Activated CD4-positive, alpha-beta memory T cell treated with anti-CD3 and anti-CD28 coated beads for 36 hours (primary cell): ENCODE measurements around the gene FAM13A. TPM values are rescaled to one million over a fixed set of nuclear protein-coding genes. Genes with fewer than 3 reads are reported as not detected.
A peak's percentile ranks its signal among the peaks of the same experiment; 100 is the strongest.

Experiments used
- CTCF ChIA-PET: fragments of 350-600 bp; sonication (Branson Sonifier 250); formaldehyde crosslinking; loops from one replicate; lab custom pipeline; 2021; ENCODE audit warnings: antibody characterized with exemption, inconsistent platforms; lab: Charles Lee
- POLR2A ChIA-PET: fragments of 350-600 bp; sonication (Branson Sonifier 250); formaldehyde crosslinking; loops from one replicate; lab custom pipeline; 2021; ENCODE audit warnings: antibody characterized with exemption; lab: Charles Lee
- DNase-seq: peaks from one replicate; pipeline ENCODE4 v3.0.0-alpha.2; 2020
- H3K27ac Mint-ChIP-seq: one replicate; pipeline ENCODE4 v1.8.0; 2021; ENCODE audit warnings: mixed read lengths
- H3K27me3 Mint-ChIP-seq: one replicate; pipeline ENCODE4 v1.8.0; 2021; ENCODE audit warnings: mixed read lengths
- H3K36me3 Mint-ChIP-seq: one replicate; pipeline ENCODE4 v1.8.0; 2021; ENCODE audit warnings: mixed read lengths
- H3K4me1 Mint-ChIP-seq: one replicate; pipeline ENCODE4 v1.8.0; 2021; ENCODE audit warnings: low read depth, mixed read lengths
- H3K4me3 Mint-ChIP-seq: one replicate; pipeline ENCODE4 v1.8.0; 2021; ENCODE audit warnings: mild to moderate bottlenecking, mixed read lengths
- H3K9me3 Mint-ChIP-seq: one replicate; pipeline ENCODE4 v1.8.0; 2021; ENCODE audit warnings: mixed read lengths
- intact Hi-C: fragments of 100-400 bp; cut with micrococcal nuclease; formaldehyde crosslinking; loops from one replicate; pipeline ENCODE4 v1.15.1; 2023
- total RNA-seq, 2 experiments: library from RNA; stranded (reverse); gene quantifications; one replicate each; pipeline ENCODE4 v1.2.3, GENCODE V29; 2021

FAM13A gene
- 1 to 10 TPM; 2.3 to 2.6 TPM for total RNA-seq

GRCh38 chr4:89056953-89057398 is at the start of gene FAM13A:
FAM13A (minus strand) TSS chr4:89057185; CDS start chr4:89056964, 221 bp downstream.
- CTCF ChIA-PET, result interaction anchor here (0.6 kb wide), 1 partner anchor 98 kb away, joined by 4 read pairs; no protein-coding TSS in a partner anchor
- Mint-ChIP-seq H3K36me3 (peaks cover 3% of the 10 kb centered on the region), H3K4me3 (no peak within 1 kb of the TSS), H3K9me3 (peaks cover 4% of the 10 kb centered on the region), H3K27me3 (peaks cover 8% of the 10 kb centered on the region), H3K4me1 (peaks cover 28% of the 10 kb centered on the region), H3K27ac (no peak within 1 kb of the TSS)
- no peak for DNase-seq
- intact Hi-C loops, result no loop called here
- POLR2A ChIA-PET, result no interaction called here

- Mint-ChIP-seq H3K36me3 (no peaks in the 10 kb centered on the region), H3K4me1 (peaks cover 17% of the 10 kb centered on the region), H3K4me3 (no peak overlapping the region), H3K9me3 (peaks cover 3% of the 10 kb centered on the region), H3K27ac (no peak overlapping the region), H3K27me3 (peaks cover 18% of the 10 kb centered on the region)
- intact Hi-C loops, result no loop called here
- CTCF ChIA-PET, result no interaction called here
- POLR2A ChIA-PET, result no interaction called here
- no peak for DNase-seq
Measured at GRCh38 chr4:89105726-89106125, 48.7 kb upstream of the FAM13A start.

- Mint-ChIP-seq H3K9me3 (no peaks in the 10 kb centered on the region), H3K27ac (peak overlapping the region; percentile 41), H3K27me3 (peaks cover 7% of the 10 kb centered on the region), H3K4me3 (no peak overlapping the region), H3K36me3 (no peaks in the 10 kb centered on the region), H3K4me1 (peaks cover 14% of the 10 kb centered on the region)
- no peak for DNase-seq
- ChIA-PET CTCF (interaction anchor here (1.0 to 1.4 kb wide), 2 partner anchors 33 to 562 kb away, joined by 3 read pairs; no protein-coding TSS in a partner anchor), POLR2A (no interaction called here)
- intact Hi-C loops, result loop anchor here (1.0 to 5.0 kb wide), 3 partner anchors 20 to 196 kb away; no protein-coding TSS in a partner anchor
Measured at GRCh38 chr4:89101256-89102161, 44.5 kb upstream of the FAM13A start.

- intact Hi-C loops, result loop anchor here (1.0 to 5.0 kb wide), 3 partner anchors 20 to 196 kb away; no protein-coding TSS in a partner anchor
- Mint-ChIP-seq H3K4me1 (peaks cover 14% of the 10 kb centered on the region), H3K4me3 (no peak overlapping the region), H3K27ac (peak overlapping the region; percentile 41), H3K9me3 (no peaks in the 10 kb centered on the region), H3K27me3 (peaks cover 7% of the 10 kb centered on the region), H3K36me3 (no peaks in the 10 kb centered on the region)
- ChIA-PET POLR2A (no interaction called here), CTCF (interaction anchor here (1.0 kb wide), 1 partner anchor 33 kb away, joined by 3 read pairs; no protein-coding TSS in a partner anchor)
- DNase-seq, result no peak
Measured at GRCh38 chr4:89100853-89101252, 43.9 kb upstream of the FAM13A start.

GRCh38 chr4:89099471-89099870 is 42.5 kb upstream of the FAM13A start:
- no peak for DNase-seq
- Mint-ChIP-seq H3K9me3 (no peaks in the 10 kb centered on the region), H3K36me3 (no peaks in the 10 kb centered on the region), H3K4me3 (no peak overlapping the region), H3K27me3 (peaks cover 5% of the 10 kb centered on the region), H3K27ac (no peak overlapping the region), H3K4me1 (peaks cover 14% of the 10 kb centered on the region)
- intact Hi-C loops, result no loop called here
- POLR2A ChIA-PET, result no interaction called here
- CTCF ChIA-PET, result no interaction called here

- POLR2A ChIA-PET, result no interaction called here
- peaks cover 14% of the 10 kb centered on the region for H3K4me1 Mint-ChIP-seq
- intact Hi-C loops, result no loop called here
- H3K36me3 Mint-ChIP-seq, result no peaks in the 10 kb centered on the region
- CTCF ChIA-PET, result no interaction called here
- DNase-seq, result no peak
- no peaks in the 10 kb centered on the region for H3K9me3 Mint-ChIP-seq
- H3K27me3 Mint-ChIP-seq, result peaks cover 3% of the 10 kb centered on the region
- no peak overlapping the region for H3K27ac Mint-ChIP-seq
- H3K4me3 Mint-ChIP-seq, result no peak overlapping the region
Measured at GRCh38 chr4:89099034-89099433, 42.0 kb upstream of the FAM13A start.

- Mint-ChIP-seq H3K9me3 (peaks cover 30% of the 10 kb centered on the region), H3K4me3 (no peak overlapping the region), H3K27me3 (peaks cover 6% of the 10 kb centered on the region), H3K27ac (no peak overlapping the region), H3K4me1 (peaks cover 5% of the 10 kb centered on the region), H3K36me3 (peaks cover 6% of the 10 kb centered on the region)
- ChIA-PET POLR2A (no interaction called here), CTCF (no interaction called here)
- no peak for DNase-seq
- intact Hi-C loops, result no loop called here
Measured at GRCh38 chr4:89078300-89078699, 21.3 kb upstream of the FAM13A start.

GRCh38 chr4:89077761-89078160 is 20.8 kb upstream of the FAM13A start:
- no peak for DNase-seq
- Mint-ChIP-seq H3K27me3 (peaks cover 6% of the 10 kb centered on the region), H3K4me1 (peaks cover 5% of the 10 kb centered on the region), H3K4me3 (no peak overlapping the region), H3K9me3 (peaks cover 30% of the 10 kb centered on the region), H3K36me3 (peaks cover 6% of the 10 kb centered on the region), H3K27ac (no peak overlapping the region)
- CTCF ChIA-PET, result no interaction called here
- POLR2A ChIA-PET, result no interaction called here
- intact Hi-C loops, result no loop called here

GRCh38 chr4:89072921-89073320 is 15.9 kb upstream of the FAM13A start:
- Mint-ChIP-seq H3K36me3 (peaks cover 1% of the 10 kb centered on the region), H3K27ac (no peak overlapping the region), H3K27me3 (peaks cover 1% of the 10 kb centered on the region), H3K9me3 (peaks cover 14% of the 10 kb centered on the region), H3K4me1 (peaks cover 3% of the 10 kb centered on the region), H3K4me3 (no peak overlapping the region)
- ChIA-PET CTCF (no interaction called here), POLR2A (no interaction called here)
- DNase-seq, result no peak
- intact Hi-C loops, result no loop called here

GRCh38 chr4:89071311-89071710 is 14.3 kb upstream of the FAM13A start:
- Mint-ChIP-seq H3K27me3 (no peaks in the 10 kb centered on the region), H3K4me1 (peaks cover 3% of the 10 kb centered on the region), H3K27ac (no peak overlapping the region), H3K9me3 (no peaks in the 10 kb centered on the region), H3K36me3 (no peaks in the 10 kb centered on the region), H3K4me3 (no peak overlapping the region)
- DNase-seq, result no peak
- ChIA-PET POLR2A (no interaction called here), CTCF (no interaction called here)
- intact Hi-C loops, result no loop called here

GRCh38 chr4:89070041-89070440 is 13.1 kb upstream of the FAM13A start:
- no peaks in the 10 kb centered on the region for H3K36me3 Mint-ChIP-seq
- CTCF ChIA-PET, result interaction anchor here (1.2 kb wide), 1 partner anchor 173 kb away, joined by 3 read pairs; no protein-coding TSS in a partner anchor
- peaks cover 3% of the 10 kb centered on the region for H3K4me1 Mint-ChIP-seq

GRCh38 chr4:89069481-89069880 is 12.5 kb upstream of the FAM13A start:
- CTCF ChIA-PET, result interaction anchor here (1.2 kb wide), 1 partner anchor 172 kb away, joined by 3 read pairs; no protein-coding TSS in a partner anchor
- no peak for DNase-seq
- Mint-ChIP-seq H3K4me3 (no peak overlapping the region), H3K4me1 (peaks cover 3% of the 10 kb centered on the region), H3K9me3 (peaks cover 5% of the 10 kb centered on the region), H3K36me3 (no peaks in the 10 kb centered on the region), H3K27ac (no peak overlapping the region), H3K27me3 (peaks cover 3% of the 10 kb centered on the region)
- intact Hi-C loops, result no loop called here
- POLR2A ChIA-PET, result no interaction called here

More at GRCh38 chr4:89070041-89070440, 13.1 kb upstream of the FAM13A start:
- Mint-ChIP-seq H3K27ac (no peak overlapping the region), H3K27me3 (no peaks in the 10 kb centered on the region), H3K9me3 (peaks cover 5% of the 10 kb centered on the region), H3K4me3 (no peak overlapping the region)
- intact Hi-C loops, result no loop called here
- POLR2A ChIA-PET, result no interaction called here
- no peak for DNase-seq
